Measurements from ENCODE around the gene HNRNPH1. TPM values are rescaled to one million over a fixed set of nuclear protein-coding genes. Genes with fewer than 3 reads are reported as not detected.

HNRNPH1 gene, protein sequence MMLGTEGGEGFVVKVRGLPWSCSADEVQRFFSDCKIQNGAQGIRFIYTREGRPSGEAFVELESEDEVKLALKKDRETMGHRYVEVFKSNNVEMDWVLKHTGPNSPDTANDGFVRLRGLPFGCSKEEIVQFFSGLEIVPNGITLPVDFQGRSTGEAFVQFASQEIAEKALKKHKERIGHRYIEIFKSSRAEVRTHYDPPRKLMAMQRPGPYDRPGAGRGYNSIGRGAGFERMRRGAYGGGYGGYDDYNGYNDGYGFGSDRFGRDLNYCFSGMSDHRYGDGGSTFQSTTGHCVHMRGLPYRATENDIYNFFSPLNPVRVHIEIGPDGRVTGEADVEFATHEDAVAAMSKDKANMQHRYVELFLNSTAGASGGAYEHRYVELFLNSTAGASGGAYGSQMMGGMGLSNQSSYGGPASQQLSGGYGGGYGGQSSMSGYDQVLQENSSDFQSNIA
- total RNA-seq (2022; extraction: Qiagen RNA extraction) = 414 to 770 TPM (median 466 TPM) in 5 replicates

DNA sequence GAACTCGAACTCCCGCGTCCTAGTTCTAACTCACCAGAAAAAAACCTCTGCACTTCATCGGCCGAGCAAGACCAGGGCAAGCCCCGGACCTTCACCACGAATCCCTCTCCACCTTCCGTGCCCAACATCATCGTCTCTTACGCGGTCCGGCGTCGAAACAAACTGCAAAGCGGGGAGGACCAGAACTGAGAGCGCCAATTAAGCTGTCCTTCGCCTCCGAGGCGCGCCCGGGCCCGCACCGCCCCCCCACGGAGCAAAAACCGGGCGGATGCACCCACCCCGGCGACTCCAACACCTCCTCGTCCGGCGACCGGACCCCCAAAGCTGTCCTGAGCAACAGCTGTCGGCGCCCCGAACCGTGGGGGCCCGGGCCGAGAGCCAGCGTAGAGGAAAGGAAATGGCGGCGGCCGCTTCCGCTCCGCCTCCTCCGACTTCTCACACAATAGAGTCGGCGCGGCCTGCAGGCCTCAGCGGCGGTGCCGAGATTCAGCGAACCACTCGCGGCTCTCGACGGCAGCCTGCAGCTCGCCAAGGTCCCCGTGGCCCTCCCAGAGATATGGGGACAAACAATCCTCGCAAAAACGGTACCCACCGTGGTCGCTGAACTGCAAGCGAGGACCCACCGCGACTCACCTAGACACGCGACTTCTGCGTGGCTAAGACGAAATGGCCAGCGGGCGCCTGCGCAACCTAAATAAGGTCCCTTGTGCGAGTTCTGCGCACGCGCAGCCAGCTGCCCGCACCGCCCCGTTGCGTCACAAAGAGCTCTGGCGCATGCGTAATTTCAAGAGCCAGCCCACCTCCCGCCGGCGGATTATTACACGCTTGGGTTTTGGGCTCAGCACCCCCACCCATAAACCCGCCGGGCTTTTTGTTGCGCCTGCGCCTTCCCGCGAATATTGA is at the start of gene HNRNPH1:
Gene HNRNPH1, minus strand, starts transcription at position 669 of the 903 bp plus-strand sequence. Its CDS starts 538 bp downstream, at position 131.

Other genes starting within 250 kb of the HNRNPH1 start
- 26.2 to 29.0 TPM (median 27.6 TPM) in 5 replicates for gene RUFY1, start 73.1 kb downstream of the HNRNPH1 start, total RNA-seq (2022; extraction: Qiagen RNA extraction)
- not detected in 5 replicates for gene CBY3, start 57.4 kb upstream of the HNRNPH1 start, total RNA-seq (2022; extraction: Qiagen RNA extraction)
- gene CANX, start 75.3 kb upstream of the HNRNPH1 start, total RNA-seq (2022; extraction: Qiagen RNA extraction) = 311 to 445 TPM (median 348 TPM) in 5 replicates
- gene MAML1, start 109.2 kb upstream of the HNRNPH1 start, total RNA-seq (2022; extraction: Qiagen RNA extraction) = 15.5 to 19.3 TPM (median 18.2 TPM) in 5 replicates
- 0.31 TPM in 1 of 5 replicates, not detected in the others for gene LTC4S, start 170.3 kb upstream of the HNRNPH1 start, total RNA-seq (2022; extraction: Qiagen RNA extraction)
- 184 to 220 TPM (median 202 TPM) in 5 replicates for gene MGAT4B, start 183.2 kb upstream of the HNRNPH1 start, total RNA-seq (2022; extraction: Qiagen RNA extraction)
- gene SQSTM1, start 197.2 kb upstream of the HNRNPH1 start, total RNA-seq (2022; extraction: Qiagen RNA extraction) = 717 to 1,307 TPM (median 840 TPM) in 5 replicates
- gene MRNIP, start 235.1 kb upstream of the HNRNPH1 start, total RNA-seq (2022; extraction: Qiagen RNA extraction) = 17.0 to 21.1 TPM (median 19.3 TPM) in 5 replicates